HepG2 (cell line): Measurements from ENCODE around the gene RAB9A.

ENCODE experiments used
- AKAP8 ChIP-seq: sonication (generic); formaldehyde crosslinking; IDR thresholded peaks from 2 replicates; pipeline ENCODE4 v1.5.1; 2020; ENCODE audit warnings: mild to moderate bottlenecking, missing genetic modification reagents
- MYNN ChIP-seq: sonication (generic); formaldehyde crosslinking; IDR thresholded peaks from 2 replicates; pipeline ENCODE4 v1.4.0; 2020; ENCODE audit warnings: mild to moderate bottlenecking, low read depth, missing genetic modification reagents
- ZNF18 ChIP-seq: sonication (generic); formaldehyde crosslinking; IDR thresholded peaks from 2 replicates; pipeline ENCODE4 v1.8.0; 2022; ENCODE audit warnings: mild to moderate bottlenecking, missing genetic modification reagents; ENCODE audit not compliant: insufficient replicate concordance
- ZSCAN12 ChIP-seq: sonication (generic); formaldehyde crosslinking; IDR thresholded peaks from 2 replicates; pipeline ENCODE4 v1.9.0; 2021; ENCODE audit warnings: mild to moderate bottlenecking, missing genetic modification reagents

- no peak for TF ChIP-seq MYNN (CRISPR knock-in tag)
- TF ChIP-seq AKAP8 (CRISPR knock-in tag), result no peak
- no peak for TF ChIP-seq ZSCAN12 (CRISPR knock-in tag)
- TF ChIP-seq ZNF18 (CRISPR knock-in tag), result no peak
Measured at GRCh38 chrX:13698432-13698831, 9.5 kb downstream of the RAB9A start.
